ENCODE measurements around the gene ZMIZ1.

Gene ZMIZ1

DNA sequence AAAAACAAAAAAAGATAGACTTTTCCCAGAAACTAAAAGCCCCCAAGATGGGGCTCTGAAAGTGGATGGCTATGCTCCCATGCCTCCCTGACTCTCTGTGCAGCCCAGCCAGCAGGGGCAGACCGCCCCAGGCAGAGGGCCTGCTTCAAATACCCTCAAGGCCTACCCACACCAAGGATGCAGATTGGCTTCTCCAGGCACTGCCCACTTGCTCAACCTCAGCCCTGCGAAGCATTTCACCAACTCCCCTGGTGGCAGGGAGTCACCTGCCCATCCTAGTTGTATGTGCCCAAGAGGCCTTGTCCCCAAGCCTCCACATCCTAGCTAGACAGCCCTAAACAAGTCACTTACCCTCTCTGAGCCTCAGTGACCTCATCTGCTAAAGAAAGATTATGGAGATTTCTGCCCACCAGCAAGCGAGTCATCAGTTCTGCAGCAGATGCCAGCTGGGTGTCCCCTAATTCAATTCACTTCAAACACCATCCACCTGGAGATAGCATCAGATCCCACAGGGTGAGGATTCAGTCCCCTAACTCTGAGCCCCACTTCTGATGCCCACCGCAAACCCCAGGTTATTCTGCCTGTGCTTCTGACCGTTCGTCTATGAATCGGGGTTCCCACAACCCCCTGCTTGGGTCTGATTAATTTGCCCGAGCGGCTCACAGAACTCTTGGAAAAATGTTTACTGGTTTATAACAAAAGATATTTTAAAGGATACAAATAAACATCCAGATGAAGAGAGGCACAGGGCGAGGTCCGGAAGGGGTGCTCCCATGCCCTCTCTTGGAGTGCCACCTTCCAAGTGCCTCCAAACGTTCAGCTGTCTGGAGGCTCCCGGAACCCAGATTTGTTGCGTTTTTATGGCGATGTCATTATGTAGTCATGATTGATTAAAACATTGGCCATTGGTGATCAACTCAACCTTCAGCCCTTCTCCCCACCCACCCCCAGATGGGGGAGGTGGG, 18.6 kb upstream of the ZMIZ1 start:
- TF ChIP-seq, protein P1, sequence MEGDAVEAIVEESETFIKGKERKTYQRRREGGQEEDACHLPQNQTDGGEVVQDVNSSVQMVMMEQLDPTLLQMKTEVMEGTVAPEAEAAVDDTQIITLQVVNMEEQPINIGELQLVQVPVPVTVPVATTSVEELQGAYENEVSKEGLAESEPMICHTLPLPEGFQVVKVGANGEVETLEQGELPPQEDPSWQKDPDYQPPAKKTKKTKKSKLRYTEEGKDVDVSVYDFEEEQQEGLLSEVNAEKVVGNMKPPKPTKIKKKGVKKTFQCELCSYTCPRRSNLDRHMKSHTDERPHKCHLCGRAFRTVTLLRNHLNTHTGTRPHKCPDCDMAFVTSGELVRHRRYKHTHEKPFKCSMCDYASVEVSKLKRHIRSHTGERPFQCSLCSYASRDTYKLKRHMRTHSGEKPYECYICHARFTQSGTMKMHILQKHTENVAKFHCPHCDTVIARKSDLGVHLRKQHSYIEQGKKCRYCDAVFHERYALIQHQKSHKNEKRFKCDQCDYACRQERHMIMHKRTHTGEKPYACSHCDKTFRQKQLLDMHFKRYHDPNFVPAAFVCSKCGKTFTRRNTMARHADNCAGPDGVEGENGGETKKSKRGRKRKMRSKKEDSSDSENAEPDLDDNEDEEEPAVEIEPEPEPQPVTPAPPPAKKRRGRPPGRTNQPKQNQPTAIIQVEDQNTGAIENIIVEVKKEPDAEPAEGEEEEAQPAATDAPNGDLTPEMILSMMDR (IDR thresholded peaks at IDR 0.05): no peak
- TF ChIP-seq ZFX (IDR thresholded peaks at IDR 0.05; ENCODE audit: borderline replicate concordance): no peak
- no peak overlapping the region for H3K27ac ChIP-seq

DNA sequence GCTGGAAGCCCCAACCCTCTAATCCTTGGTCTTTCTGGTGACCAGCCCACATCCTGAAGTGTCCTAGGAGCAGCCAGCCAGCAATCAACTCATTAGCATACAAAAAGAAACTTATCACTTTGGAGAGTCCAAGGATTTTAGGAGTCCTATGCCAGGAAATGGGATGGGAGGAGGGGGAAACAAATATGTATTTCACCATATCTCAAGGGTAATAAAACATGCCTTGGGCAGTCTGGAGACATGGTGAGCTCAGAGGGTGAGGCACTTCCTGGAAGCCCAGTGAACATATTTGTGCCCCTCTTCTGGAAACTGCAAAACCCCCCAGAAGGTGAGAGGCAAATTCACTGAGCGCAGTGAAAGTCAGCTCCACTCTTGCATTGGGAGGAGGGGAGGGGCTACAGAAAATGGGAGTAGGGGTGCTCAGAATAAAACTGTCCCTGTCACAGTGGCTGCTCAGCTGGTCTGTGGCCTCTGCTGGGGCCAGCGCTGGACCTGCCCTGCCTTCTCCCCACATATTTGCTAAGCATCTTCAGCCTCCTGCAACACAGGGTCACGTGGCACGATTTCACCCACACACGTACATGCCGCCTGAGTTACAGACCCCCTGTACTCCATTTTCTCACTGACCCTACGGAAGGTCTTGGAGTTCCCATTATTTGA, 17.7 kb upstream of the ZMIZ1 start:
- no peak for TF ChIP-seq ZFX (IDR thresholded peaks at IDR 0.05; ENCODE audit: borderline replicate concordance)
- TF ChIP-seq, protein P1 (IDR thresholded peaks at IDR 0.05): no peak
- no peak overlapping the region for H3K27ac ChIP-seq

GRCh38 chr10:79051766-79052165, 17.0 kb upstream of the ZMIZ1 start:
- TF ChIP-seq, protein P1 (IDR thresholded peaks at IDR 0.05): no peak
- no peak for TF ChIP-seq ZFX (IDR thresholded peaks at IDR 0.05; ENCODE audit: borderline replicate concordance)
- H3K27ac ChIP-seq: no peak overlapping the region

- TF ChIP-seq, protein P1 (IDR thresholded peaks at IDR 0.05): no peak
- no peak for TF ChIP-seq ZFX (IDR thresholded peaks at IDR 0.05; ENCODE audit: borderline replicate concordance)
- H3K27ac ChIP-seq: no peak overlapping the region
Measured at GRCh38 chr10:79052291-79053080, 16.3 kb upstream of the ZMIZ1 start.

- TF ChIP-seq, protein P1 (IDR thresholded peaks at IDR 0.05): no peak
- TF ChIP-seq ZFX (IDR thresholded peaks at IDR 0.05; ENCODE audit: borderline replicate concordance): no peak
- no peak overlapping the region for H3K27ac ChIP-seq
Measured at GRCh38 chr10:79053081-79053434, 15.7 kb upstream of the ZMIZ1 start.

- TF ChIP-seq, protein P1 (IDR thresholded peaks at IDR 0.05): no peak
- TF ChIP-seq ZFX (IDR thresholded peaks at IDR 0.05; ENCODE audit: borderline replicate concordance): no peak
- no peak overlapping the region for H3K27ac ChIP-seq
Measured at GRCh38 chr10:79053481-79054202, 15.1 kb upstream of the ZMIZ1 start.
